Neuronal stem cell (in vitro differentiated cells): Measurements from ENCODE around the gene CACNG5.
A peak's percentile ranks its signal among the peaks of the same experiment; 100 is the strongest.

Experiments used
- DNase-seq: peaks from one replicate; pipeline ENCODE4 v3.0.0-alpha.2; 2013; ENCODE audit warnings: low spot score
- H2AFZ ChIP-seq: one replicate; pipeline ENCODE4 v1.6.1; 2013; ENCODE audit warnings: mild to moderate bottlenecking, low read length, inconsistent platforms
- H2AK5ac ChIP-seq: 2 replicates; pipeline ENCODE4 v1.6.1; 2013; ENCODE audit warnings: low read depth, mild to moderate bottlenecking, inconsistent platforms, low read length, moderate library complexity, mixed read lengths
- H2BK120ac ChIP-seq: 2 replicates; pipeline ENCODE4 v1.6.1; 2013; ENCODE audit warnings: low read depth, mild to moderate bottlenecking, inconsistent platforms, low read length, moderate library complexity, mixed read lengths
- H2BK12ac ChIP-seq: one replicate; pipeline ENCODE4 v1.6.1; 2013; ENCODE audit warnings: low read length, inconsistent platforms
- H2BK15ac ChIP-seq: 2 replicates; pipeline ENCODE4 v1.6.1; 2013; ENCODE audit warnings: mild to moderate bottlenecking, low read length, inconsistent platforms, mixed read lengths
- H2BK5ac ChIP-seq: one replicate; pipeline ENCODE4 v1.6.1; 2013; ENCODE audit warnings: inconsistent platforms, mild to moderate bottlenecking, low read length, moderate library complexity
- H3K14ac ChIP-seq: one replicate; pipeline ENCODE4 v1.6.1; 2013; ENCODE audit warnings: low read length, inconsistent platforms
- H3K18ac ChIP-seq: 2 replicates; pipeline ENCODE4 v1.6.1; 2013; ENCODE audit warnings: low read length, inconsistent platforms
- H3K23ac ChIP-seq: 2 replicates; pipeline ENCODE4 v1.6.1; 2013; ENCODE audit warnings: low read depth, mild to moderate bottlenecking, mixed read lengths, low read length, inconsistent platforms; ENCODE audit not compliant: poor library complexity
- H3K27ac ChIP-seq: replicated peaks from 3 replicates; pipeline ENCODE4 v1.5.1; 2013; ENCODE audit warnings: low read length, inconsistent platforms
- H3K27me3 ChIP-seq, 3 experiments: 2 replicates each; pipeline ENCODE4 v1.6.1; 2013; ENCODE audit warnings: low read length in 3 of 3, mild to moderate bottlenecking in 2 of 3, inconsistent platforms in 1 of 3, low read depth in 1 of 3, mixed read lengths in 1 of 3, moderate library complexity in 1 of 3; ENCODE audit not compliant: control insufficient read depth in 3 of 3, insufficient read depth in 3 of 3
- H3K36me3 ChIP-seq, 2 donors: replicated peaks in 1 of 2; 2 replicates each; pipeline ENCODE4 v1.6.1; 2013; ENCODE audit warnings: low read length in 2 of 2; ENCODE audit not compliant: control insufficient read depth in 2 of 2, insufficient read depth in 2 of 2
- H3K4ac ChIP-seq: 2 replicates; pipeline ENCODE4 v1.6.1; 2013; ENCODE audit warnings: inconsistent platforms, mild to moderate bottlenecking, low read length, moderate library complexity
- H3K4me1 ChIP-seq, 2 donors: 1 replicate in 1 of 2; 2 replicates in 1 of 2; pipeline ENCODE4 v1.6.1; 2013; ENCODE audit warnings: low read length in 2 of 2, low read depth in 1 of 2; ENCODE audit not compliant: control insufficient read depth in 2 of 2, insufficient read depth in 1 of 2
- H3K4me2 ChIP-seq: one replicate; pipeline ENCODE4 v1.6.1; 2013; ENCODE audit warnings: mild to moderate bottlenecking, low read length, inconsistent platforms; ENCODE audit not compliant: insufficient read depth, poor library complexity, severe bottlenecking
- H3K4me3 ChIP-seq, 2 donors: 2 replicates each; pipeline ENCODE4 v1.5.1; 2013; ENCODE audit warnings: low read length in 2 of 2, mild to moderate bottlenecking in 2 of 2, inconsistent platforms in 1 of 2, moderate library complexity in 1 of 2
- H3K79me1 ChIP-seq: one replicate; pipeline ENCODE4 v1.6.1; 2013; ENCODE audit warnings: low read depth, mild to moderate bottlenecking, inconsistent platforms, low read length, moderate library complexity
- H3K9ac ChIP-seq: one replicate; pipeline ENCODE4 v1.6.1; 2013; ENCODE audit warnings: mild to moderate bottlenecking, low read depth, low read length, inconsistent platforms; ENCODE audit not compliant: poor library complexity
- H3K9me3 ChIP-seq, 2 donors: replicated peaks in 1 of 2; 2 replicates each; pipeline versions ENCODE3 to v1.6.1; 2013; ENCODE audit warnings: low read length in 2 of 2, mild to moderate bottlenecking in 2 of 2, inconsistent platforms in 1 of 2, low read depth in 1 of 2, mixed read lengths in 1 of 2, moderate library complexity in 1 of 2; ENCODE audit not compliant: control insufficient read depth in 2 of 2, insufficient read depth in 1 of 2
- H4K8ac ChIP-seq: one replicate; pipeline ENCODE4 v1.6.1; 2013; ENCODE audit warnings: low read depth, mild to moderate bottlenecking, inconsistent platforms, low read length, moderate library complexity
- H4K91ac ChIP-seq: one replicate; pipeline ENCODE4 v1.6.1; 2013; ENCODE audit warnings: low read length, low read depth, mild to moderate bottlenecking, inconsistent platforms; ENCODE audit not compliant: poor library complexity
- WGBS, 2 donors: extraction: QIAGEN DNeasy Blood & Tissue Kit; methylation state at CpG; one replicate each; pipeline ENCODE4 v1.1.7; 2013; ENCODE audit warnings: missing lambda C conversion rate in 2 of 2, mixed read lengths in 1 of 2; ENCODE audit not compliant: insufficient read length in 2 of 2, insufficient replicate concordance in 1 of 2; ENCODE audit errors: extremely low coverage in 2 of 2; 5-methylcytosine and 5-hydroxymethylcytosine counted together

Gene CACNG5

GRCh38 chr17:66904760-66905624 lies 70.1 kb downstream of the CACNG5 start:
- no peak overlapping the region for H2BK120ac ChIP-seq
- H3K18ac ChIP-seq = no peak overlapping the region
- no peak overlapping the region for H2AK5ac ChIP-seq
- no peaks in the 10 kb centered on the region for H3K79me1 ChIP-seq
- H3K9ac ChIP-seq = no peak overlapping the region
- H2BK15ac ChIP-seq = no peak overlapping the region
- no peak overlapping the region for H3K23ac ChIP-seq
- H3K4me3 ChIP-seq = no peak overlapping the region
- no peak overlapping the region for H4K8ac ChIP-seq
- no peaks in the 10 kb centered on the region for H3K9me3 ChIP-seq
- no peak overlapping the region for H2BK12ac ChIP-seq
- no peak overlapping the region for H3K4me2 ChIP-seq
- no peak overlapping the region for H4K91ac ChIP-seq
- no peak overlapping the region for H2BK5ac ChIP-seq
- H3K27ac ChIP-seq = no peak overlapping the region
- H2AFZ ChIP-seq = peak overlapping the region; percentile 39
- H3K36me3 ChIP-seq = no peaks in the 10 kb centered on the region
- H3K14ac ChIP-seq = no peak overlapping the region
- H3K27me3 ChIP-seq = peaks cover 0 to 12% (median 0%) of the 10 kb centered on the region in 3 experiments
- DNase-seq = no peak
- H3K4ac ChIP-seq = no peak overlapping the region
- H3K4me1 ChIP-seq = peaks cover 2 to 4% of the 10 kb centered on the region in 2 donors
- WGBS, 2 donors = no CpG with 5 or more reads among the region's 12 CpGs

- Histone ChIP-seq H2BK5ac (no peak overlapping the region), H2AK5ac (no peak overlapping the region), H3K27ac (no peak overlapping the region), H3K23ac (no peak overlapping the region), H4K8ac (no peak overlapping the region), H2BK12ac (no peak overlapping the region), H3K9me3 (no peaks in the 10 kb centered on the region), H2BK120ac (no peak overlapping the region), H3K27me3 (peaks cover 0 to 12% (median 0%) of the 10 kb centered on the region in 3 experiments), H3K4me3 (no peak overlapping the region), H2AFZ (peak overlapping the region; percentile 78), H3K4me2 (no peak overlapping the region), H2BK15ac (no peak overlapping the region), H3K4ac (no peak overlapping the region), H3K9ac (no peak overlapping the region), H3K79me1 (no peaks in the 10 kb centered on the region), H3K18ac (no peak overlapping the region), H3K4me1 (peaks cover 0 to 2% of the 10 kb centered on the region in 2 donors), H3K36me3 (no peaks in the 10 kb centered on the region), H4K91ac (no peak overlapping the region), H3K14ac (no peak overlapping the region)
- DNase-seq = peak; percentile 48
- WGBS, 2 donors = no CpG with 5 or more reads among the region's 20 CpGs
These were observed 71.7 kb downstream of the CACNG5 start for GRCh38 chr17:66906321-66907278.

GRCh38 chr17:66909804-66910373 lies 75.0 kb downstream of the CACNG5 start:
- H3K27me3 ChIP-seq = peaks cover 0 to 12% (median 0%) of the 10 kb centered on the region in 3 experiments
- no peaks in the 10 kb centered on the region for H3K79me1 ChIP-seq
- H3K18ac ChIP-seq = no peak overlapping the region
- H3K27ac ChIP-seq = no peak overlapping the region
- no peak overlapping the region for H2BK120ac ChIP-seq
- no peaks in the 10 kb centered on the region for H3K36me3 ChIP-seq
- no peak overlapping the region for H4K91ac ChIP-seq
- no peak for DNase-seq
- no peak overlapping the region for H3K4ac ChIP-seq
- H3K23ac ChIP-seq = no peak overlapping the region
- H3K9me3 ChIP-seq = no peaks in the 10 kb centered on the region
- no peak overlapping the region for H2BK15ac ChIP-seq
- WGBS, 2 donors = no CpG with 5 or more reads among the region's 8 CpGs
- H2AK5ac ChIP-seq = no peak overlapping the region
- no peak overlapping the region for H3K9ac ChIP-seq
- no peaks in the 10 kb centered on the region for H3K4me1 ChIP-seq
- no peak overlapping the region for H4K8ac ChIP-seq
- no peak overlapping the region for H3K14ac ChIP-seq
- no peak overlapping the region for H2BK5ac ChIP-seq
- no peak overlapping the region for H3K4me3 ChIP-seq
- no peak overlapping the region for H3K4me2 ChIP-seq
- H2BK12ac ChIP-seq = no peak overlapping the region
- no peak overlapping the region for H2AFZ ChIP-seq
